Astrocyte (in vitro differentiated cells and primary cell): ENCODE measurements around the gene SLC13A5. TPM values are rescaled to one million over a fixed set of nuclear protein-coding genes. Genes with fewer than 3 reads are reported as not detected.
A peak's percentile ranks its signal among the peaks of the same experiment; 100 is the strongest.

Source experiments
- DNase-seq: peaks from one replicate; pipeline ENCODE4 v3.0.0-alpha.2; 2010; ENCODE audit warnings: low read depth
- FAIRE-seq: peaks from 2 replicates; lab custom pipeline; 2011; peaks lifted over from hg19 to GRCh38; lab: Jason Lieb, UNC
- H2AFZ ChIP-seq: 2 replicates; pipeline ENCODE4 v1.6.0; 2012; ENCODE audit warnings: low read depth, low read length, inconsistent platforms
- H3K27ac ChIP-seq: 2 replicates; pipeline ENCODE4 v1.5.1; 2011; ENCODE audit warnings: low read depth, low read length, inconsistent platforms
- H3K27me3 ChIP-seq: 2 replicates; pipeline ENCODE4 v1.6.0; 2011; ENCODE audit warnings: low read length, inconsistent platforms; ENCODE audit not compliant: insufficient read depth
- H3K36me3 ChIP-seq: 2 replicates; pipeline ENCODE4 v1.5.1; 2011; ENCODE audit warnings: low read length, inconsistent platforms; ENCODE audit not compliant: insufficient read depth
- H3K4me1 ChIP-seq: 2 replicates; pipeline ENCODE4 v1.5.1; 2011; ENCODE audit warnings: low read length, inconsistent platforms; ENCODE audit not compliant: insufficient read depth
- H3K4me2 ChIP-seq: 2 replicates; pipeline ENCODE4 v1.6.0; 2012; ENCODE audit warnings: low read length, inconsistent platforms
- H3K4me3 ChIP-seq: 2 replicates; pipeline ENCODE4 v1.5.1; 2011; ENCODE audit warnings: low read depth, mild to moderate bottlenecking, low read length, inconsistent platforms; ENCODE audit not compliant: insufficient read depth
- H3K79me2 ChIP-seq: 2 replicates; pipeline ENCODE4 v1.6.0; 2012; ENCODE audit warnings: mild to moderate bottlenecking, low read length, inconsistent platforms; ENCODE audit not compliant: insufficient read depth
- H3K9ac ChIP-seq: 2 replicates; pipeline ENCODE4 v1.6.0; 2012; ENCODE audit warnings: mild to moderate bottlenecking, low read length, inconsistent platforms
- H3K9me3 ChIP-seq: 2 replicates; pipeline ENCODE4 v1.5.1; 2012; ENCODE audit warnings: low read depth, mild to moderate bottlenecking, low read length, inconsistent platforms; ENCODE audit not compliant: insufficient read depth
- H4K20me1 ChIP-seq: 2 replicates; pipeline ENCODE4 v1.6.0; 2012; ENCODE audit warnings: low read length, inconsistent platforms; ENCODE audit not compliant: insufficient read depth
- H3K27ac Mint-ChIP-seq: one replicate; pipeline ENCODE4 v1.8.0; 2021; ENCODE audit warnings: mild to moderate bottlenecking, mixed read lengths; ENCODE audit not compliant: unreplicated experiment
- H3K27me3 Mint-ChIP-seq: one replicate; pipeline ENCODE4 v1.8.0; 2021; ENCODE audit warnings: low read depth, mixed read lengths; ENCODE audit not compliant: unreplicated experiment
- H3K36me3 Mint-ChIP-seq: one replicate; pipeline ENCODE4 v1.8.0; 2021; ENCODE audit warnings: low read depth, mixed read lengths; ENCODE audit not compliant: unreplicated experiment
- H3K4me1 Mint-ChIP-seq: one replicate; pipeline ENCODE4 v1.8.0; 2021; ENCODE audit warnings: low read depth, mixed read lengths; ENCODE audit not compliant: unreplicated experiment
- H3K4me3 Mint-ChIP-seq: one replicate; pipeline ENCODE4 v1.8.0; 2021; ENCODE audit warnings: mild to moderate bottlenecking, moderate library complexity, mixed read lengths; ENCODE audit not compliant: unreplicated experiment
- H3K9me3 Mint-ChIP-seq: one replicate; pipeline ENCODE4 v1.8.0; 2021; ENCODE audit warnings: mild to moderate bottlenecking, mixed read lengths; ENCODE audit not compliant: unreplicated experiment
- CTCF ChIP-seq: IDR thresholded peaks from 2 replicates; pipeline ENCODE4 v1.5.1; 2011; ENCODE audit warnings: low read depth, mild to moderate bottlenecking, inconsistent platforms, low read length, moderate library complexity; ENCODE audit not compliant: insufficient read depth
- EZH2 ChIP-seq: IDR thresholded peaks from 2 replicates; pipeline ENCODE4 v1.6.1; 2012; ENCODE audit warnings: mild to moderate bottlenecking, low read length, inconsistent platforms; ENCODE audit not compliant: insufficient read depth
- total RNA-seq: library from RNA; stranded (reverse); gene quantifications from 2 replicates; pipeline ENCODE4 v1.2.1, GENCODE V29; 2021

The SLC13A5 gene
- total RNA-seq, 1 donor from 2014 or later = 6.9 TPM

- Histone ChIP-seq H3K4me2 (peak overlapping the region; percentile 64), H3K4me1 (peaks cover 30% of the 10 kb centered on the region), H3K9me3 (peaks cover 5% of the 10 kb centered on the region), H3K27me3 (peaks cover 41% of the 10 kb centered on the region), H2AFZ (no peak overlapping the region), H3K27ac (no peak overlapping the region), H3K79me2 (peaks cover 11% of the 10 kb centered on the region), H3K4me3 (no peak overlapping the region), H3K36me3 (no peaks in the 10 kb centered on the region), H3K9ac (no peak overlapping the region), H4K20me1 (peaks cover 6% of the 10 kb centered on the region)
- H3K4me3 Mint-ChIP-seq = peak overlapping the region; percentile 77
- peaks cover 2% of the 10 kb centered on the region for H3K9me3 Mint-ChIP-seq
- FAIRE-seq (no peak), DNase-seq (no peak)
- peaks cover 39% of the 10 kb centered on the region for H3K27me3 Mint-ChIP-seq
- TF ChIP-seq EZH2 = peak; percentile 61
- TF ChIP-seq CTCF = no peak
- H3K36me3 Mint-ChIP-seq = peaks cover 5% of the 10 kb centered on the region
- H3K27ac Mint-ChIP-seq = peak overlapping the region; percentile 26
- peaks cover 20% of the 10 kb centered on the region for H3K4me1 Mint-ChIP-seq
Measured at GRCh38 chr17:6654841-6655731, 58.1 kb downstream of the SLC13A5 start.

- no peak for FAIRE-seq
- Histone ChIP-seq H3K36me3 (peaks cover 9% of the 10 kb centered on the region), H3K9ac (peak overlapping the region; percentile 99), H3K27me3 (peaks cover 28% of the 10 kb centered on the region), H3K4me1 (peaks cover 30% of the 10 kb centered on the region), H3K79me2 (peaks cover 40% of the 10 kb centered on the region), H3K4me3 (peak overlapping the region; percentile 100), H2AFZ (peak overlapping the region; percentile 97), H3K4me2 (peak overlapping the region; percentile 99), H3K27ac (peak overlapping the region; percentile 31), H3K9me3 (peaks cover 5% of the 10 kb centered on the region), H4K20me1 (peaks cover 33% of the 10 kb centered on the region)
- peak; percentile 18 for DNase-seq
- no peak for TF ChIP-seq CTCF
- no peak for TF ChIP-seq EZH2
- H3K4me3 Mint-ChIP-seq = peak overlapping the region; percentile 77
- peaks cover 5% of the 10 kb centered on the region for H3K36me3 Mint-ChIP-seq
- H3K9me3 Mint-ChIP-seq = peaks cover 2% of the 10 kb centered on the region
- H3K27ac Mint-ChIP-seq = no peak overlapping the region
- H3K4me1 Mint-ChIP-seq = peaks cover 22% of the 10 kb centered on the region
- peaks cover 19% of the 10 kb centered on the region for H3K27me3 Mint-ChIP-seq
Measured at GRCh38 chr17:6651919-6652452, 61.2 kb downstream of the SLC13A5 start.
